CD4-positive, alpha-beta T cell (primary cell): Measurements from ENCODE around the gene H1-8. TPM values are rescaled to one million over a fixed set of nuclear protein-coding genes. Genes with fewer than 3 reads are reported as not detected.

Experiments used
- ATAC-seq: fragments of 200-7000 bp; cut with Tn5 transposase; one replicate; pipeline ENCODE4 v1.10.0; 2022; ENCODE audit warnings: mild to moderate bottlenecking; ENCODE audit not compliant: poor library complexity
- CTCF ChIA-PET: fragments of 350-600 bp; sonication (Branson Sonifier 250); formaldehyde crosslinking; loops from one replicate; lab custom pipeline; 2021; ENCODE audit warnings: antibody characterized with exemption, inconsistent platforms; lab: Charles Lee
- POLR2A ChIA-PET: fragments of 350-600 bp; sonication (Branson Sonifier 250); formaldehyde crosslinking; loops from one replicate; lab custom pipeline; 2021; ENCODE audit warnings: antibody characterized with exemption, inconsistent platforms; lab: Charles Lee
- DNase-seq, 14 experiments: peaks; one replicate each; pipeline ENCODE4 v3.0.0-alpha.2; 2013 to 2020; ENCODE audit warnings: mixed read lengths in 2 of 14
- H3K27ac ChIP-seq, 2 donors: one replicate each; pipeline versions ENCODE4 v1.5.1 to v1.7.0; 2013; ENCODE audit warnings: low read length in 2 of 2, low read depth in 1 of 2, mild to moderate bottlenecking in 1 of 2
- H3K27me3 ChIP-seq, 2 experiments: 1 replicate in 1 of 2; 2 replicates in 1 of 2; pipeline versions ENCODE4 v1.6.1 to v1.7.0; 2013; ENCODE audit warnings: low read length in 2 of 2, control low read depth in 1 of 2, mild to moderate bottlenecking in 1 of 2, moderate library complexity in 1 of 2; ENCODE audit not compliant: insufficient read depth in 2 of 2, control insufficient read depth in 1 of 2
- H3K36me3 ChIP-seq: one replicate; pipeline ENCODE4 v1.6.1; 2013; ENCODE audit warnings: low read length, control low read depth; ENCODE audit not compliant: insufficient read depth
- H3K4me1 ChIP-seq: one replicate; pipeline ENCODE4 v1.6.1; 2013; ENCODE audit warnings: low read length, control low read depth; ENCODE audit not compliant: insufficient read depth
- H3K4me3 ChIP-seq: one replicate; pipeline ENCODE4 v1.5.1; 2013; ENCODE audit warnings: mild to moderate bottlenecking, low read length, moderate library complexity
- H3K9me3 ChIP-seq, 2 experiments: 1 replicate in 1 of 2; 2 replicates in 1 of 2; pipeline versions ENCODE4 v1.6.1 to v1.7.0; 2013; ENCODE audit warnings: low read length in 2 of 2, mild to moderate bottlenecking in 2 of 2, control low read depth in 1 of 2, moderate library complexity in 1 of 2; ENCODE audit not compliant: control insufficient read depth in 1 of 2, insufficient read depth in 1 of 2
- H3K27ac Mint-ChIP-seq: one replicate; pipeline ENCODE4 v1.8.0; 2020; ENCODE audit warnings: mixed read lengths
- H3K27me3 Mint-ChIP-seq: one replicate; pipeline ENCODE4 v1.8.0; 2021; ENCODE audit warnings: mixed read lengths
- H3K36me3 Mint-ChIP-seq: one replicate; pipeline ENCODE4 v1.8.0; 2021; ENCODE audit warnings: low read depth, mixed read lengths
- H3K4me1 Mint-ChIP-seq: one replicate; pipeline ENCODE4 v1.8.0; 2021; ENCODE audit warnings: low read depth, mixed read lengths
- H3K4me3 Mint-ChIP-seq: one replicate; pipeline ENCODE4 v1.8.0; 2020; ENCODE audit warnings: mild to moderate bottlenecking, mixed read lengths
- H3K9me3 Mint-ChIP-seq: one replicate; pipeline ENCODE4 v1.8.0; 2020; ENCODE audit warnings: mixed read lengths
- intact Hi-C, 2 experiments: fragments of 100-400 bp; cut with DNase I in 1 of 2; cut with micrococcal nuclease in 1 of 2; formaldehyde crosslinking; loops; one replicate each; pipeline versions ENCODE4 v1.15.1 to v1.9.0; 2023 to 2025; cut with DNase I, micrococcal nuclease
- total RNA-seq, 174 experiments: library from RNA in 2 of 174; stranded (reverse) in 2 of 174; gene quantifications; one replicate each; pipeline ENCODE4 v1.2.3 and lab custom pipeline; 2021 to 2026
- TF ChIP-seq, protein P1 (sequence below): fragments of 200-600 bp; IDR thresholded peaks from one replicate; pipeline ENCODE4 v1.8.0; 2022; ENCODE audit warnings: antibody characterized with exemption, mild to moderate bottlenecking

H1-8 gene
- total RNA-seq, 2 experiments from 2014 or later, result not detected

DNA sequence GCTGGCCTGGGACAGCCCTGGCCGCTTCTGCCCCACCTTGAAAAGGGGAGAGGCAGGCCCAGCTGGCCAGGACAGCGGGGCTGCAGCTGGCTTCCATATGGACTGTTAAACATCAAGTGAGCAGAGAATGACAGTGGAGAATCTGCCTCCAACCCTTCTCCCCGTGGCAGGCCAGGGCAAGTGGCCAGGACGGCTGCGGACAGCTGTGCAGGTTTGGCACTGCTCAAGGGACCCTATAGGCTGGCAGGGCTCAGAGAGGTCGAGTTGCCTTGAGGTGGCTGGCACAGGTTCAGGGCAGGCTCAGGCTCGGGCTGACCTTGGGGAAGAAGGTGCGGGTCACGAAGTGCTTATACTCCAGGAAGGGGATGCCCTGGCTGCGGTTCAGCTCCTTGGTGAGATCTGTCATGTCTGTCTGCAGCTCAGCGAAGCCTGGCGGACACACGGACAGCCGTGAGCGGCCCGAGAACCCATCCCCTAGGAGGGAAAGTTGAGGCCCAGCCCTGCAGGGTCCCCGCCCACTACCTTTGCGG, 24.3 kb downstream of the H1-8 start:
- ChIA-PET CTCF (no interaction called here), POLR2A (no interaction called here)
- Histone ChIP-seq H3K27me3 (no peaks in the 10 kb centered on the region), H3K4me3 (no peak overlapping the region), H3K4me1 (no peaks in the 10 kb centered on the region), H3K36me3 (peaks cover 7% of the 10 kb centered on the region), H3K27ac (no peak overlapping the region), H3K9me3 (peaks cover 0 to 5% of the 10 kb centered on the region in 2 experiments)
- no peak overlapping the region for H3K27ac Mint-ChIP-seq
- no peaks in the 10 kb centered on the region for H3K36me3 Mint-ChIP-seq
- H3K27me3 Mint-ChIP-seq, result no peaks in the 10 kb centered on the region
- no peaks in the 10 kb centered on the region for H3K9me3 Mint-ChIP-seq
- no peak for DNase-seq
- H3K4me3 Mint-ChIP-seq, result no peak overlapping the region
- no peak for ATAC-seq
- intact Hi-C loops, result no loop called here
- H3K4me1 Mint-ChIP-seq, result no peaks in the 10 kb centered on the region
- TF ChIP-seq, protein P1, sequence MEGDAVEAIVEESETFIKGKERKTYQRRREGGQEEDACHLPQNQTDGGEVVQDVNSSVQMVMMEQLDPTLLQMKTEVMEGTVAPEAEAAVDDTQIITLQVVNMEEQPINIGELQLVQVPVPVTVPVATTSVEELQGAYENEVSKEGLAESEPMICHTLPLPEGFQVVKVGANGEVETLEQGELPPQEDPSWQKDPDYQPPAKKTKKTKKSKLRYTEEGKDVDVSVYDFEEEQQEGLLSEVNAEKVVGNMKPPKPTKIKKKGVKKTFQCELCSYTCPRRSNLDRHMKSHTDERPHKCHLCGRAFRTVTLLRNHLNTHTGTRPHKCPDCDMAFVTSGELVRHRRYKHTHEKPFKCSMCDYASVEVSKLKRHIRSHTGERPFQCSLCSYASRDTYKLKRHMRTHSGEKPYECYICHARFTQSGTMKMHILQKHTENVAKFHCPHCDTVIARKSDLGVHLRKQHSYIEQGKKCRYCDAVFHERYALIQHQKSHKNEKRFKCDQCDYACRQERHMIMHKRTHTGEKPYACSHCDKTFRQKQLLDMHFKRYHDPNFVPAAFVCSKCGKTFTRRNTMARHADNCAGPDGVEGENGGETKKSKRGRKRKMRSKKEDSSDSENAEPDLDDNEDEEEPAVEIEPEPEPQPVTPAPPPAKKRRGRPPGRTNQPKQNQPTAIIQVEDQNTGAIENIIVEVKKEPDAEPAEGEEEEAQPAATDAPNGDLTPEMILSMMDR, result no peak

GRCh38 chr3:129567939-129568338, 25.0 kb downstream of the H1-8 start:
- Mint-ChIP-seq H3K36me3 (no peaks in the 10 kb centered on the region), H3K4me3 (no peak overlapping the region), H3K4me1 (no peaks in the 10 kb centered on the region), H3K27ac (no peak overlapping the region), H3K9me3 (no peaks in the 10 kb centered on the region), H3K27me3 (no peaks in the 10 kb centered on the region)
- ATAC-seq (no peak), DNase-seq (peak in 1 of 14 experiments; percentile 51)
- peaks cover under 1% of the 10 kb centered on the region for H3K36me3 ChIP-seq
- ChIA-PET CTCF (no interaction called here), POLR2A (interaction anchor here (0.8 kb wide), 1 partner anchor 9 kb away, joined by 4 read pairs; no protein-coding TSS in a partner anchor)
- H3K4me1 ChIP-seq, result no peaks in the 10 kb centered on the region
- no peak overlapping the region for H3K27ac ChIP-seq
- intact Hi-C loops, result no loop called here
- no peak overlapping the region for H3K4me3 ChIP-seq
- peaks cover 0 to 5% of the 10 kb centered on the region in 2 experiments for H3K9me3 ChIP-seq
- H3K27me3 ChIP-seq, result no peaks in the 10 kb centered on the region
- TF ChIP-seq, protein P1, result no peak

- H3K4me3 ChIP-seq, result no peak overlapping the region
- DNase-seq (no peak), ATAC-seq (no peak)
- Mint-ChIP-seq H3K27ac (no peak overlapping the region), H3K36me3 (no peaks in the 10 kb centered on the region), H3K9me3 (no peaks in the 10 kb centered on the region), H3K4me3 (no peak overlapping the region), H3K4me1 (no peaks in the 10 kb centered on the region), H3K27me3 (no peaks in the 10 kb centered on the region)
- ChIA-PET CTCF (no interaction called here), POLR2A (interaction anchor here (0.7 to 1.0 kb wide), 2 partner anchors 24 to 38 kb away, joined by 3 read pairs; no protein-coding TSS in a partner anchor)
- intact Hi-C loops, result no loop called here
- peaks cover 0 to 5% of the 10 kb centered on the region in 2 experiments for H3K9me3 ChIP-seq
- TF ChIP-seq, protein P1, result no peak
- no peaks in the 10 kb centered on the region for H3K27me3 ChIP-seq
- no peaks in the 10 kb centered on the region for H3K36me3 ChIP-seq
- no peak overlapping the region for H3K27ac ChIP-seq
- peaks cover 8% of the 10 kb centered on the region for H3K4me1 ChIP-seq
Measured at GRCh38 chr3:129569856-129570255, 26.9 kb downstream of the H1-8 start.
